Measurements from ENCODE around the gene NT5DC4.

The NT5DC4 gene

GRCh38 chr2:112723547-112723940 is 2.7 kb downstream of the NT5DC4 start:
- Histone ChIP-seq H3K79me2 (ENCODE audit: low read length) (no peaks in the 10 kb centered on the region), H3K27ac (ENCODE audit: low read length) (no peak overlapping the region), H3K4me3 (ENCODE audit: low read length) (no peak overlapping the region), H3K9ac (ENCODE audit: low read length) (no peak overlapping the region), H3K4me1 (ENCODE audit: low read length) (no peaks in the 10 kb centered on the region), H3F3A (ENCODE audit: insufficient read depth, low read length) (no peaks in the 10 kb centered on the region), H3K36me3 (replicated peaks; ENCODE audit: insufficient read depth, low read length) (no peaks in the 10 kb centered on the region), H3K9me2 (replicated peaks; ENCODE audit: insufficient read depth, low read length) (no peaks in the 10 kb centered on the region), H4K20me1 (ENCODE audit: insufficient read depth, low read length) (no peaks in the 10 kb centered on the region), H3K9me3 (replicated peaks; ENCODE audit: insufficient read depth, low read length) (no peaks in the 10 kb centered on the region), H2AFZ (ENCODE audit: low read length) (no peak overlapping the region), H3K27me3 (replicated peaks; ENCODE audit: insufficient read depth, low read length) (peaks cover 11% of the 10 kb centered on the region; the same call in 1 of the 2 replicates), H3K4me2 (ENCODE audit: low read depth, low read length) (no peak overlapping the region)
- no peak for DNase-seq
- TF ChIP-seq EZH2 (optimal IDR thresholded peaks at IDR 0.05; ENCODE audit: low read depth, low read length) = no peak
- no peak for TF ChIP-seq CTCF (IDR thresholded peaks at IDR 0.05; ENCODE audit: low read length)
- no peak for TF ChIP-seq EZH2phosphoT487 (IDR thresholded peaks at IDR 0.05; ENCODE audit: low read length)

- no peaks in the 10 kb centered on the region for H3K9me3 ChIP-seq (replicated peaks; ENCODE audit: insufficient read depth, low read length)
- no peak for TF ChIP-seq EZH2phosphoT487 (IDR thresholded peaks at IDR 0.05; ENCODE audit: low read length)
- no peak for TF ChIP-seq CTCF (IDR thresholded peaks at IDR 0.05; ENCODE audit: low read length)
- TF ChIP-seq EZH2 (optimal IDR thresholded peaks at IDR 0.05; ENCODE audit: low read depth, low read length) = no peak
- no peak overlapping the region for H3K4me3 ChIP-seq (ENCODE audit: low read length)
- no peaks in the 10 kb centered on the region for H3K4me1 ChIP-seq (ENCODE audit: low read length)
- no peaks in the 10 kb centered on the region for H3K9me2 ChIP-seq (replicated peaks; ENCODE audit: insufficient read depth, low read length)
- no peaks in the 10 kb centered on the region for H4K20me1 ChIP-seq (ENCODE audit: insufficient read depth, low read length)
- no peaks in the 10 kb centered on the region for H3F3A ChIP-seq (ENCODE audit: insufficient read depth, low read length)
- DNase-seq = no peak
- H2AFZ ChIP-seq (ENCODE audit: low read length) = no peak overlapping the region
- H3K79me2 ChIP-seq (ENCODE audit: low read length) = no peaks in the 10 kb centered on the region
- no peak overlapping the region for H3K27ac ChIP-seq (ENCODE audit: low read length)
- no peak overlapping the region for H3K4me2 ChIP-seq (ENCODE audit: low read depth, low read length)
- peaks cover 9% of the 10 kb centered on the region; the same call in 1 of the 2 replicates for H3K27me3 ChIP-seq (replicated peaks; ENCODE audit: insufficient read depth, low read length)
- no peaks in the 10 kb centered on the region for H3K36me3 ChIP-seq (replicated peaks; ENCODE audit: insufficient read depth, low read length)
- no peak overlapping the region for H3K9ac ChIP-seq (ENCODE audit: low read length)
Measured at GRCh38 chr2:112723995-112724394, 3.2 kb downstream of the NT5DC4 start.

- Histone ChIP-seq H3K9me3 (replicated peaks; ENCODE audit: insufficient read depth, low read length) (no peaks in the 10 kb centered on the region), H3K79me2 (ENCODE audit: low read length) (no peaks in the 10 kb centered on the region), H3K27ac (ENCODE audit: low read length) (no peak overlapping the region), H3K27me3 (replicated peaks; ENCODE audit: insufficient read depth, low read length) (peaks cover 6% of the 10 kb centered on the region; the same call in 1 of the 2 replicates), H3F3A (ENCODE audit: insufficient read depth, low read length) (no peaks in the 10 kb centered on the region), H4K20me1 (ENCODE audit: insufficient read depth, low read length) (no peaks in the 10 kb centered on the region), H3K9me2 (replicated peaks; ENCODE audit: insufficient read depth, low read length) (no peaks in the 10 kb centered on the region), H3K4me3 (ENCODE audit: low read length) (no peak overlapping the region), H2AFZ (ENCODE audit: low read length) (no peak overlapping the region), H3K4me1 (ENCODE audit: low read length) (no peaks in the 10 kb centered on the region), H3K36me3 (replicated peaks; ENCODE audit: insufficient read depth, low read length) (no peaks in the 10 kb centered on the region), H3K4me2 (ENCODE audit: low read depth, low read length) (no peak overlapping the region), H3K9ac (ENCODE audit: low read length) (no peak overlapping the region)
- no peak for DNase-seq
- TF ChIP-seq EZH2 (optimal IDR thresholded peaks at IDR 0.05; ENCODE audit: low read depth, low read length) = no peak
- TF ChIP-seq EZH2phosphoT487 (IDR thresholded peaks at IDR 0.05; ENCODE audit: low read length) = no peak
- TF ChIP-seq CTCF (IDR thresholded peaks at IDR 0.05; ENCODE audit: low read length) = peak; percentile 5; the same call in 1 of the 2 replicates
Measured at GRCh38 chr2:112724591-112725525, 4.0 kb downstream of the NT5DC4 start.

All from MM.1S (cell line).